ENCODE data around the gene MUC5AC. TPM values are rescaled to one million over a fixed set of nuclear protein-coding genes. Genes with fewer than 3 reads are reported as not detected.
"Not testable (repeated sequence)": the region's sequence is repeated elsewhere in the genome, so short reads cannot be mapped to it uniquely, and the experiment has no call there.

MUC5AC gene
- total RNA-seq, 2 experiments from 2014 or later = not detected

- Mint-ChIP-seq H3K36me3 (ENCODE audit: low read depth) (no peaks in the 10 kb centered on the region), H3K27ac (no peak overlapping the region), H3K4me1 (no peaks in the 10 kb centered on the region), H3K27me3 (no peaks in the 10 kb centered on the region), H3K4me3 (no peak overlapping the region), H3K9me3 (peaks cover 5% of the 10 kb centered on the region)
- DNase-seq = no peak
- CTCF ChIA-PET = no interaction called here
- POLR2A ChIA-PET = no interaction called here
These were observed 9.5 kb downstream of the MUC5AC start for GRCh38 chr11:1167256-1167655.

- H3K4me1 Mint-ChIP-seq = no peaks in the 10 kb centered on the region
- no peaks in the 10 kb centered on the region for H3K27me3 Mint-ChIP-seq
- H3K4me3 Mint-ChIP-seq = no peak overlapping the region
- H3K27ac Mint-ChIP-seq = no peak overlapping the region
- peaks cover 5% of the 10 kb centered on the region for H3K9me3 Mint-ChIP-seq
- ChIA-PET POLR2A (no interaction called here), CTCF (no interaction called here)
- H3K36me3 Mint-ChIP-seq (ENCODE audit: low read depth) = no peaks in the 10 kb centered on the region
- DNase-seq = no peak
These were observed 10.0 kb downstream of the MUC5AC start for GRCh38 chr11:1167751-1168231.

GRCh38 chr11:1168256-1168655 lies 10.5 kb downstream of the MUC5AC start:
- POLR2A ChIA-PET = no interaction called here
- no peak overlapping the region for H3K4me3 Mint-ChIP-seq
- H3K36me3 Mint-ChIP-seq (ENCODE audit: low read depth) = no peaks in the 10 kb centered on the region
- H3K9me3 Mint-ChIP-seq = peaks cover 5% of the 10 kb centered on the region
- DNase-seq = no peak
- H3K27me3 Mint-ChIP-seq = no peaks in the 10 kb centered on the region
- no peaks in the 10 kb centered on the region for H3K4me1 Mint-ChIP-seq
- H3K27ac Mint-ChIP-seq = no peak overlapping the region
- CTCF ChIA-PET = no interaction called here

DNA sequence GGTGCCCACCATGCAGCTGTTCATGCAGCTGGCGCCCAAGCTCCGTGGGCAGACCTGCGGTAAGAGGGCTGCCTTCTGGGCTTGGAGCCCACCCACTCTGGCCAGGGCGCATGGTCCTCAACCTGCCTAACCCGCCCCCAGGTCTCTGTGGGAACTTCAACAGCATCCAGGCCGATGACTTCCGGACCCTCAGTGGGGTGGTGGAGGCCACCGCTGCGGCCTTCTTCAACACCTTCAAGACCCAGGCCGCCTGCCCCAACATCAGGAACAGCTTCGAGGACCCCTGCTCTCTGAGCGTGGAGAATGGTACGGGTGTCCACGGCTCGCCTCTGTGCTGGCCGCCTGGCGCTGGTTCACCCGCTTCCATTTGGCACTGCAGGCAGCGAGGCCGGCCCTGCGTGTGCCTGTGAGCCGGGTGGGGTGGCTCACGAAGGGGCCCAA lies 11.0 kb downstream of the MUC5AC start:
- H3K4me1 Mint-ChIP-seq = no peaks in the 10 kb centered on the region
- CTCF ChIA-PET = no interaction called here
- POLR2A ChIA-PET = no interaction called here

DNA sequence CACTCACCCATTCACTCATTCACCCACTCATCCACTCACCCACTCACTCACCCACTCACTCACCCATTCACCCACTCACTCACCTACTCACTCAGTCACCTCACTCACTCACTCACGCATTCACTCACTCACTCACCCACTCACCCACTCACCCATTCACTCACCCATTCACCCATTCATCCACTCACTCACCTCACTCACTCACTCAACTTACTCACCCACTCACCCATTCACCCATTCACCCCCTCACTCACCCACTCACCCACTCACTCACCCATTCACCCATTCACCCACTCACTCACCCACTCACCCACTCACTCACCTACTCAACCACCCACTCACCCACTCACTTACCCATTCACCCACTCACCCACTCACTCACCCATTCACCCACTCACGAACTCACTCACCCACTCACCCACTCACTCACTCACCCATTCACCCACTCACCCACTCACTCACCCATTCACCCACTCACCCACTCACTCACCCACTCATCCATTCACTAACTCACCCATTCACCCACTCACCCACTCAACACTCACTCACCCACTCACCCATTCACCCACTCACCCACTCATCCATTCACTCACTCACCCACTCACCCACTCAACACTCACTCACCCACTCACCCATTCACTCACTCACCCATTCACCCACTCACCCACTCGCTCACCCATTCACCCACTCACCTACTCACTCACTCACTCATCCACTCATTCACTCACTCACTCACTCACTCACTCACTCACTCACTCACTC lies 13.7 kb downstream of the MUC5AC start:
- Mint-ChIP-seq H3K27ac (no peak overlapping the region), H3K36me3 (ENCODE audit: low read depth) (no peaks in the 10 kb centered on the region), H3K27me3 (no peaks in the 10 kb centered on the region), H3K9me3 (peaks cover 12% of the 10 kb centered on the region), H3K4me1 (no peaks in the 10 kb centered on the region), H3K4me3 (no peak overlapping the region)
- CTCF ChIA-PET = no interaction called here
- no peak for DNase-seq
- POLR2A ChIA-PET = no interaction called here

More for the DNA sequence above, 11.0 kb downstream of the MUC5AC start:
- no peak for DNase-seq
- Mint-ChIP-seq H3K4me3 (no peak overlapping the region), H3K36me3 (ENCODE audit: low read depth) (no peaks in the 10 kb centered on the region), H3K27me3 (no peaks in the 10 kb centered on the region), H3K9me3 (peaks cover 5% of the 10 kb centered on the region), H3K27ac (no peak overlapping the region)

GRCh38 chr11:1171985-1172728 lies 14.4 kb downstream of the MUC5AC start:
- Mint-ChIP-seq H3K27ac (no peak overlapping the region), H3K4me1 (no peaks in the 10 kb centered on the region), H3K36me3 (ENCODE audit: low read depth) (no peaks in the 10 kb centered on the region), H3K4me3 (no peak overlapping the region), H3K27me3 (no peaks in the 10 kb centered on the region), H3K9me3 (peaks cover 12% of the 10 kb centered on the region)
- ChIA-PET POLR2A (no interaction called here), CTCF (no interaction called here)
- no peak for DNase-seq

DNA sequence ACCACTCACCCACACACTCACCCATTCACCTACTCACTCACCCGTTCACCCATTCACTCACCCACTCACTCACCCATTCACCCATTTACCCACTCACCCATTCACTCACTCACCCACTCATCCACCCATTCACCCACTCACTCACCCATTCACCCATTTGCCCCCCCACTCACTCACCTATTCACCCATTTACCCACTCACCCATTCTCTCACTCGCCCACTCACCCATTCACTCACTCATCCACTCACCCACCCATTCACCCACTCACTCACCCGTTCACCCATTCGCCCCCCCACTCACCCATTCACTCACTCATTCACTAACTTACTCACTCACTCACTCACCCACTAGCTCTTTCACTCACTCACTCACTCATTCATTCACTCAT lies 15.0 kb downstream of the MUC5AC start:
- POLR2A ChIA-PET = no interaction called here
- Mint-ChIP-seq H3K27ac (no peak overlapping the region), H3K4me1 (no peaks in the 10 kb centered on the region), H3K4me3 (no peak overlapping the region), H3K36me3 (ENCODE audit: low read depth) (no peaks in the 10 kb centered on the region), H3K9me3 (peaks cover 12% of the 10 kb centered on the region), H3K27me3 (no peaks in the 10 kb centered on the region)
- DNase-seq = no peak
- CTCF ChIA-PET = no interaction called here

- POLR2A ChIA-PET; H3K36me3 Mint-ChIP-seq (ENCODE audit: low read depth); H3K4me3 Mint-ChIP-seq; H3K27me3 Mint-ChIP-seq; CTCF ChIA-PET; DNase-seq; H3K27ac Mint-ChIP-seq; H3K4me1 Mint-ChIP-seq: not testable (repeated sequence)
- H3K9me3 Mint-ChIP-seq = peaks cover 12% of the 10 kb centered on the region
These were observed 15.6 kb downstream of the MUC5AC start for GRCh38 chr11:1173396-1173795.

GRCh38 chr11:1174441-1175370 lies 17.0 kb downstream of the MUC5AC start:
- no peaks in the 10 kb centered on the region for H3K36me3 Mint-ChIP-seq (ENCODE audit: low read depth)
- H3K4me3 Mint-ChIP-seq = no peak overlapping the region

GRCh38 chr11:1175461-1176223 lies 17.9 kb downstream of the MUC5AC start:
- Mint-ChIP-seq H3K4me3 (no peak overlapping the region), H3K27ac (no peak overlapping the region), H3K4me1 (no peaks in the 10 kb centered on the region), H3K27me3 (no peaks in the 10 kb centered on the region), H3K9me3 (peaks cover 12% of the 10 kb centered on the region), H3K36me3 (ENCODE audit: low read depth) (no peaks in the 10 kb centered on the region)
- ChIA-PET CTCF (no interaction called here), POLR2A (no interaction called here)
- no peak for DNase-seq

More at GRCh38 chr11:1174441-1175370, 17.0 kb downstream of the MUC5AC start:
- Mint-ChIP-seq H3K4me1 (no peaks in the 10 kb centered on the region), H3K27me3 (no peaks in the 10 kb centered on the region), H3K9me3 (peaks cover 12% of the 10 kb centered on the region), H3K27ac (no peak overlapping the region)
- no peak for DNase-seq
- ChIA-PET CTCF (no interaction called here), POLR2A (no interaction called here)

GRCh38 chr11:1176224-1177019 lies 18.7 kb downstream of the MUC5AC start:
- H3K27ac Mint-ChIP-seq = no peak overlapping the region
- no peak overlapping the region for H3K4me3 Mint-ChIP-seq
- CTCF ChIA-PET = no interaction called here
- POLR2A ChIA-PET = no interaction called here
- no peaks in the 10 kb centered on the region for H3K4me1 Mint-ChIP-seq
- no peak for DNase-seq
- no peaks in the 10 kb centered on the region for H3K27me3 Mint-ChIP-seq
- H3K36me3 Mint-ChIP-seq (ENCODE audit: low read depth) = no peaks in the 10 kb centered on the region
- H3K9me3 Mint-ChIP-seq = peaks cover 10% of the 10 kb centered on the region
